ENCODE measurements around the gene LEKR1. TPM values are rescaled to one million over a fixed set of nuclear protein-coding genes. Genes with fewer than 3 reads are reported as not detected.

The LEKR1 gene
- total RNA-seq, 2 experiments from 2014 or later, result 0.68 to 0.81 TPM

DNA sequence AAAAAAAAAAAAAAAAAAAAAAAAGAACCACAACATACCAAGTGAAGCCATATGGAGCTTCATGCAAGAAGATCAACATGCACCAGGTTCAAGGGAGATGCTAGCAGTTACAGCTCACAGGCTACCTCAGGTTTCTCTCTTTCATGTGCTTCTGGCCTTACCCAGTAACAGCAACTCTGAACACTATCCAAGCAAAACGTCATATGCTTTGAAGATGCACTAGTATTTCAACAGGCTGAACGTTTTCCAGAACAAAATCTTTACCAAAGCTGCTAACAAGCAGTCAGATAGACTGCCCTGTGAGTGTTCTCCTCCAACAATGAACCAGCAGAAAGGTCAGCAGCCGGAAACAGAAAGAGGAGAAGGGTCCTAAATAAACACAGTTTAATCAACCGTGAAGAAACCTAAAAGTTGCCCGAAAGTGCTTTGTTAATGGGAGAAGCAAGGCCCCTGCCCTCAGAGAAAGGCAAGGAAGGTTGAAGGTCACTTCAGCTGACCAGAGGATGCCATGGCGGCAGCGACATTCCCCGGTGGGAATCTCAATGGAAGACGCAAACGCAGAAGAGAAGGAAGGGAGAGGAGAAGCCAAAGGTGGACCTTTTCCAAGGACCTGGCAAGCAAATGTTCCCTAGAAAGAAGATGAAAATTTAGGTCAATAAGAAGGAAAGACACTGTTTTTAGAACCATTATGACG, 253.7 kb downstream of the LEKR1 start:
- ChIA-PET CTCF (interaction anchor here (0.7 to 11.2 kb wide), 7 partner anchors 9 to 1036 kb away, joined by 3 to 301 read pairs (median 8); partner anchors contain the start of gene TIPARP), POLR2A (no interaction called here)
- Mint-ChIP-seq H3K4me1 (ENCODE audit: low read depth) (peaks cover 31% of the 10 kb centered on the region), H3K36me3 (ENCODE audit: low read depth) (no peaks in the 10 kb centered on the region), H3K4me3 (no peak overlapping the region), H3K27ac (no peak overlapping the region), H3K27me3 (ENCODE audit: low read depth) (no peaks in the 10 kb centered on the region), H3K9me3 (ENCODE audit: insufficient read depth) (no peaks in the 10 kb centered on the region)
- ATAC-seq (no peak), DNase-seq (no peak)

DNA sequence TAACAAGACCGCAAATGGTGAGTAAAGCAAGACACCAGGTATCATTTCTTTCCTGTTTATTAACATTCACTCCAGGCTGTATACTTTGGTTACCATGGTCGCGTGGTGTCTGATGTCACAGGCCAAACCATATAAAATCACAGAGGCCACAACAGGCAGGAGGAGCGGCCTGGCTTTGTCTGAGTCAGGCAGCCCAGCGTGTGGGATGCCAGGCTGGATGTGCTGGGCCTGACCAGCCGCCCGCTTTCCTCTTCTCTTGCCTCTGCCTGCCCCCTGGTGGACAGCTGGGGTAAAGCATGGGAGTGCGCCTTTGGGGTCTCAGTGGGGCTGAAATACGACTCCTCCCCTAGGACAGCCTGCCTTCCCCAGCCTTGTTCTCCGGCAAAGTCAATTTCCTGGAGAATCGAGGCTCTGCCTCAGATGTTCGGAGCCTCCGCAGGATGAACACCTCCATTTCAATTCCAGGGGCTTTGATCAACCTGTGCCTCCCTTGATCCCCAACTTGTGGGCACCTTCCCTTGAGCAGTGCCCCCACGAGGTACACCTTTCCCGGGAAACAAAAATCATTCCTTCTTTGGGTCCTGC, 255.6 kb downstream of the LEKR1 start:
- Mint-ChIP-seq H3K4me1 (ENCODE audit: low read depth) (peaks cover 27% of the 10 kb centered on the region), H3K27me3 (ENCODE audit: low read depth) (no peaks in the 10 kb centered on the region), H3K27ac (peak overlapping the region; percentile 53), H3K4me3 (no peak overlapping the region), H3K36me3 (ENCODE audit: low read depth) (no peaks in the 10 kb centered on the region), H3K9me3 (ENCODE audit: insufficient read depth) (no peaks in the 10 kb centered on the region)
- peak; percentile 95 for ATAC-seq
- peak; percentile 87 for DNase-seq
- ChIA-PET CTCF (interaction anchor here (0.7 to 11.2 kb wide), 28 partner anchors 7 to 1040 kb away, joined by 3 to 301 read pairs (median 4); partner anchors contain the start of genes SSR3 and TIPARP), POLR2A (interaction anchor here (1.1 to 1.6 kb wide), 4 partner anchors 24 to 407 kb away, joined by 3 to 12 read pairs (median 3); partner anchors contain the start of genes CCNL1 and TIPARP)

DNA sequence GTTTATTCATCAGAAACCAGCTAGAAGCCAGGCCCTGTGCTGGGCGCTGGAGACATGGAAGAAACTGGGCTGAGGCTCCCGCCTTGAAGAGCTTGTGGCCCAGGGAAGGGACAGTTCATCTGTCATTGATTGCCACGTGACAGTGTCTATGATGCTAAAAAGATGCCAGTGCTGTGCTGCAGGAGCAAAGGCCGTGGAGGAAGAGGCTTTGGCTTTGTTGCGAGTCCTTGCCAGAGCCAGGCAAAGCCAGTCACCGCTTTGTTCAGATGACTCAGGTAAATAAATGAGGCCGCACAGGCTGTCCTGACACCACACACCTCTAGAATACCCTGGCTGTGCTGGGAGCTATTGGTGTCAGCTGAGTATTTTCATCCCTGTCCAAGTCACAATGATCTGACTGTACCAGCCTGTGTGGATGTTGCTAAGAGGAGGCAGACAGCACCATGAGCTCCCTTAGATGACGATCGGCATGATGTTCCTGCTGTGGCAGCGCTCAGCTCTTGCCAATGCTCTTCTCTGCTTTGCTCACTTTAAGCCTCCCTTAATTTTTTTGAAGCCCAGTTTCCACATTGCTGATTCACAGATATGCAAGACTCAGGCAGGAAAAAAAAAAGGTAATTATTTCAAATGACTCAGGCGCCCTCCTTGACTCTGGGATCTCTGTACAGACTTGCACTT, 256.3 kb downstream of the LEKR1 start:
- no peaks in the 10 kb centered on the region for H3K27me3 Mint-ChIP-seq (ENCODE audit: low read depth)
- CTCF ChIA-PET, result interaction anchor here (0.6 to 11.2 kb wide), 26 partner anchors 10 to 928 kb away, joined by 3 to 301 read pairs (median 4); partner anchors contain the start of genes SSR3 and TIPARP
- peaks cover 33% of the 10 kb centered on the region for H3K4me1 Mint-ChIP-seq (ENCODE audit: low read depth)
- ATAC-seq (no peak), DNase-seq (no peak)
- no peak overlapping the region for H3K4me3 Mint-ChIP-seq
- POLR2A ChIA-PET, result interaction anchor here (1.2 to 1.6 kb wide), 2 partner anchors 78 to 407 kb away, joined by 3 to 12 read pairs; partner anchors contain the start of gene CCNL1
- H3K9me3 Mint-ChIP-seq (ENCODE audit: insufficient read depth), result no peaks in the 10 kb centered on the region
- no peaks in the 10 kb centered on the region for H3K36me3 Mint-ChIP-seq (ENCODE audit: low read depth)
- H3K27ac Mint-ChIP-seq, result peak overlapping the region; percentile 53

DNA sequence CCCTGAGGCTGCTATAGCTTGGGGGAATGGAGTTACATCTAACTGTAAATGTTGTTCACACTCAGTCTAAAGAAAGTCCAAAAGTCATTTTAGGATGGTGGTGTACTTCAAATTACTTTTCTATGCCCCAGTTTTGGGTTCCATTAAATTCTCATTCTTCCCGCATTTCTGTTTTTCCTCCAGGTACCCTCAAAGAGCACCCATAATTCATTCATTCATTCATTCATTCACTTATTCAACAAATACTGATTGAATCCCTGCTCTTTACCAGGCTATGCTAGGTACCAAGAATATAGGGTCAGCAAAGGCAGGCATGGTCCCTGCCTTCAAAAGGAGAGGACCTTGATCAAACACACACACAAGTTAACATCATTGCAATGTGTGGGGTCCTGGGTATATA, 257.7 kb downstream of the LEKR1 start:
- DNase-seq (no peak), ATAC-seq (no peak)
- Mint-ChIP-seq H3K9me3 (ENCODE audit: insufficient read depth) (no peaks in the 10 kb centered on the region), H3K36me3 (ENCODE audit: low read depth) (no peaks in the 10 kb centered on the region), H3K4me3 (no peak overlapping the region), H3K27ac (no peak overlapping the region), H3K4me1 (ENCODE audit: low read depth) (peaks cover 42% of the 10 kb centered on the region), H3K27me3 (ENCODE audit: low read depth) (no peaks in the 10 kb centered on the region)
- CTCF ChIA-PET, result interaction anchor here (4.0 to 11.2 kb wide), 2 partner anchors 9 to 48 kb away, joined by 37 to 301 read pairs; no protein-coding TSS in a partner anchor
- POLR2A ChIA-PET, result no interaction called here

DNA sequence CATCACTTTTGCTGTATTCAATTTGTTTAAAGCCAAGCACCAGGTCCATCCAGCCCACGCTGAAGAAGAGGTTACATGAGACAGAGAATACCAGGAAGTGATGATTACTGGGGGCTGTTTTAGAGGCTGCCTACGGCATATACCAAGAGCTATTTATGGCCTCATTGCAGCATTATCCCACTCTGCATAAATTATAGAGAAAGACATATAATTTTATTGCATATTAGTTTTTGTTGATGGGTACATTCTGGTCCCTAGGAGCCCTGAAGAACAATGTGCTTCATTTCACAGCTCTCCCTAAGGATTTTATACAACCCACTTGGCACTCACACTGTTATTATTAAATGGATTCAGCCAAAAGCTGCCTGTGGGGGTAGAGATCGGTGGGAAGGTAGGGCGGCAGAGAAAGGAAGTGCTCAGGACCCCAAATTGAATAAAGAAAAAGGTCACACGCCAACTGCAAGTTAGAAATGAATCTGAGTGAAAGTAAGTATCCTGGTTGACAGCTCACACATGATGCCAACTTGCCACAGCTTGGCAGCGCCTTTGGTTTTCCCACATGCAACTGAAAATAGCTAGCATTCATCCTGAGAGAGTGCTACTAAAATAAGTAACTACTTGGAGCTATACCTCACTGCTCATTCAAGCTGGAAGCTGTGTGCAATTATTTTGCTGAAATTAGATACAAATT, 260.1 kb downstream of the LEKR1 start:
- Mint-ChIP-seq H3K27me3 (ENCODE audit: low read depth) (no peaks in the 10 kb centered on the region), H3K9me3 (ENCODE audit: insufficient read depth) (no peaks in the 10 kb centered on the region), H3K4me3 (no peak overlapping the region), H3K27ac (no peak overlapping the region), H3K36me3 (ENCODE audit: low read depth) (no peaks in the 10 kb centered on the region), H3K4me1 (ENCODE audit: low read depth) (peaks cover 59% of the 10 kb centered on the region)
- CTCF ChIA-PET, result interaction anchor here (0.5 to 11.2 kb wide), 8 partner anchors 9 to 936 kb away, joined by 3 to 301 read pairs (median 4); partner anchors contain the start of gene TIPARP
- ATAC-seq (no peak), DNase-seq (no peak)
- POLR2A ChIA-PET, result interaction anchor here (1.0 kb wide), 2 partner anchors 49 to 74 kb away, joined by 3 to 6 read pairs; partner anchors contain the start of gene CCNL1

DNA sequence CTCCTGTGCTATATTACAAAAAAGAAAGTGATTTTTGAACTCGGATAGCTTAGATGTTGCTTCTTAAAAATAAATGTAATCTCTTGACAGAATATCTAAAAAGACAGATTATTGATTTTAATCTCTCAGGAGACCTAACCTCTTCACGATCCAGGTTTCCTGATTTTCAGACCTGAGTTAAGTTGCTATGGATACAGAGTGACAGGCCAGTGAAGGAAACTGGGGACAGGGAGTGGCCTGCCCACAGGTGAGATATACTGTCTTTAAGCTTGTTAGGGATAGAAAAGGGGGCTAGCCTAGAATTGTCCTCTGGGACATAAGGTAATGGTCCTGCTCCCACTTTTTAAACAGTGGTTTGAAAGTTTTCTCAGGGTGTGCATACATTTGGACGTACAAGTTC, 260.6 kb downstream of the LEKR1 start:
- Mint-ChIP-seq H3K4me1 (ENCODE audit: low read depth) (peaks cover 54% of the 10 kb centered on the region), H3K27ac (no peak overlapping the region), H3K9me3 (ENCODE audit: insufficient read depth) (no peaks in the 10 kb centered on the region), H3K36me3 (ENCODE audit: low read depth) (no peaks in the 10 kb centered on the region), H3K27me3 (ENCODE audit: low read depth) (no peaks in the 10 kb centered on the region), H3K4me3 (no peak overlapping the region)
- DNase-seq, result no peak
- ChIA-PET POLR2A (interaction anchor here (3.1 kb wide), 1 partner anchor 73 kb away, joined by 34 read pairs; the partner anchor contains the start of gene CCNL1), CTCF (interaction anchor here (0.8 to 11.2 kb wide), 7 partner anchors 10 to 936 kb away, joined by 3 to 301 read pairs (median 4); partner anchors contain the start of gene TIPARP)
- ATAC-seq, result no peak

DNA sequence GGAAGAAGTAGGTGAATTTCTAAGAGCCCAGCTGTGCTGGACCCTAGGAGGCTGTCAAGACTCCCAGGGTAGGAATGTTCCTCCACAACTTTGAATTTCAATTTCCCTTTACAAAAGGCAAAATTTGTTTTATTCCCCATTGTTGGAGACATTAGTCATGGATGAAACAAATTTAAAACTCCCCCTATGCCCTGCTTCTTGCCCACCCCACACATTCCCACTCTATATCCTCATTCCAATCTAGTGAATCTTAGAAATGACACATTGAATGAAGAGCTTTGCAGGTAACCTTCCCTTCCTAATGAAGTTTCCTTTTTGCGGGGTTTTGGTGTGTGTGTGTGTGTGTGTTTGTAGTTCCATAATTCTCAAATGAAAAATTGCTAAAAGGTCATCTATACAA, 261.2 kb downstream of the LEKR1 start:
- no peak overlapping the region for H3K4me3 Mint-ChIP-seq
- ATAC-seq, result no peak
- H3K27me3 Mint-ChIP-seq (ENCODE audit: low read depth), result no peaks in the 10 kb centered on the region
- POLR2A ChIA-PET, result interaction anchor here (1.1 to 3.5 kb wide), 4 partner anchors 21 to 73 kb away, joined by 3 to 69 read pairs (median 20); partner anchors contain the start of gene CCNL1
- H3K27ac Mint-ChIP-seq, result no peak overlapping the region
- no peak for DNase-seq
- CTCF ChIA-PET, result interaction anchor here (0.8 to 11.2 kb wide), 7 partner anchors 16 to 937 kb away, joined by 3 to 301 read pairs (median 13); partner anchors contain the start of gene TIPARP
- no peaks in the 10 kb centered on the region for H3K9me3 Mint-ChIP-seq (ENCODE audit: insufficient read depth)
- H3K36me3 Mint-ChIP-seq (ENCODE audit: low read depth), result no peaks in the 10 kb centered on the region
- H3K4me1 Mint-ChIP-seq (ENCODE audit: low read depth), result peaks cover 48% of the 10 kb centered on the region

DNA sequence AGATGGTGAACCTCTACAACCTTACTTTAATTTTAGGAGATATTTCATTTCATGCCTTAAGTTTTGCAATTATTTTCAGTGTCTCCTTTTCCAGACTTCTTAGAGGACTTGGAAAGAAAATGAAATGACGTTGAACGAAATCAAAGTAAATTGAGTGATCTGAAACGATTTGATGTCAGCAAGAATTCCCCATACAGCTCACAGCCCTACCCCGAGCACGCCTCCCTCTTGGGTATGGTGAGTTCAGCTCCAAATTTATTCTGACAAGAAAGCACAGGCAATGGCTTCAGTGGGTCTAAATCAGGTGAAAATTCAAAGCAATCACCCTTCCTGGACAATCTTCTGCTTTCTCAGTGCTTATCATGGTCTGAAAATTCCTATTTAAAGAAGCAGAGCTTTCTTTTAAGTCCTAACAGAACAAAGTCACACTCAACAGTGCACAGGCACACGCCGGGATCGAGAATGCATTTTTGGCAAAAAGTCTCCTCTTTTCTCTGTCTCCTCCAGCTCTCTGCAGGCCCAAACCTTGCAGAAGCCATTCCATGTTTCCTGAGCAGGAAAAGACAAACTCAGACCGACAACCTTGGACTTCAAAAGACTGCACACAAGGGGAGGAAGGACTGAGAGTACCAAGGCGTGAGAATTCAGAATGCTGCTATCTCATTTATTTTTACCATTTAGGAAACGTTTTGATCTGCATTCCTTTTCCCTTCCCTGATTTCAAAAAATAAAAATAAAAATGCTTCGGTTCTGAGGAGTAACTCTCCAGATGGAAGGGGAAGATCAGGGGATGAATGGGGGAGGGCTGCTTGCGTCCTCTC, 261.8 kb downstream of the LEKR1 start:
- peak overlapping the region; percentile 80 for H3K4me3 Mint-ChIP-seq
- ATAC-seq (no peak), DNase-seq (no peak)
- peaks cover 48% of the 10 kb centered on the region for H3K4me1 Mint-ChIP-seq (ENCODE audit: low read depth)
- H3K36me3 Mint-ChIP-seq (ENCODE audit: low read depth), result no peaks in the 10 kb centered on the region
- ChIA-PET CTCF (interaction anchor here (0.8 to 11.2 kb wide), 14 partner anchors 8 to 938 kb away, joined by 3 to 301 read pairs (median 4); partner anchors contain the start of genes SSR3 and TIPARP), POLR2A (interaction anchor here (0.6 to 3.5 kb wide), 15 partner anchors 14 to 931 kb away, joined by 3 to 69 read pairs (median 7); partner anchors contain the start of genes CCNL1, SSR3 and TIPARP)
- no peaks in the 10 kb centered on the region for H3K9me3 Mint-ChIP-seq (ENCODE audit: insufficient read depth)
- H3K27ac Mint-ChIP-seq, result peak overlapping the region; percentile 94
- H3K27me3 Mint-ChIP-seq (ENCODE audit: low read depth), result no peaks in the 10 kb centered on the region

DNA sequence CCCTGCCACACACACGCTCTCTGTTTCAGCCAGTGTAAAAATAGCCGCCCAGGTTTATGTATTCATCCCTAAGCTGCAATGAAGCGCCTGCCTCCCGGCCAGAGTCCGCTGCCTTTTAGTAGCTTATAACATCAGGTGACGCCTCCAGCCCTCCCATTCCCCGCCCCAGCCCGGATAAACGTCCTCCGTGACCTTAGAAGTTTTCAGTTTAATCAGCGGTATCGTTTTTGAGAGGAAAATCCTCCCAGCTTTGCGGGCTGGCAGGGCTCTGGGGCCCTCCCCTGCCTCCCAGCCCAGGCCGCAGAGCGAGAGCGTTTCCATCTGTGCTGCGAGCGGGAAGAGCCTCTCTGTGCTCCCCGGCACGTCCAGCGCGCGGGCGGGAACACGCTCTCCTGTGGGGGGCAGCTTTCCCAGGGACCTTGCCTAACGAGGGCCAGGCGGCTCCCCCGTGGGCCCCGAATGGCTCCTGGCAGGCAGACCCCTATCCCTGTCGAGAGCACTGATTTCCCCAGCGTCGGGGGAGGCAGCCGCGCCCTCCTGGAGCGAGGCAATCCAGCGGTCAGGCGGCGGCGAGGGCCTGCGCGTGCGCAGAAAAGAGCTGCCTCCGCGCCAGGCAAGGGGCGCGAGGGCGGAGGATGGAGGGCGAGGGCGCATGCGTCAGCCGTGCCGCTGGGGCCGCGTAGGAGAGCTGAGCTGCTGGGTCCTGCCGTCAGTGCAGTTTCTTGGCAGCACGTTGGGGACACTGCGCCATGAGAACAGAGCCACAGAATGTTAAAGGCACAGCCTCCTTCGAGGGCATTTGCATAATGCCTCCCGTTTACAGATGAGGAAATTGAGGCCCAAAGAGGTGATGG, 262.7 kb downstream of the LEKR1 start:
- ChIA-PET POLR2A (interaction anchor here (0.6 to 3.5 kb wide), 25 partner anchors 9 to 931 kb away, joined by 3 to 69 read pairs (median 5); partner anchors contain the start of genes CCNL1, SSR3 and TIPARP), CTCF (interaction anchor here (0.7 to 11.2 kb wide), 19 partner anchors 9 to 938 kb away, joined by 3 to 301 read pairs (median 4); partner anchors contain the start of genes CCNL1, SSR3 and TIPARP)
- Mint-ChIP-seq H3K9me3 (ENCODE audit: insufficient read depth) (no peaks in the 10 kb centered on the region), H3K4me3 (peak overlapping the region; percentile 80), H3K36me3 (ENCODE audit: low read depth) (no peaks in the 10 kb centered on the region), H3K4me1 (ENCODE audit: low read depth) (peaks cover 51% of the 10 kb centered on the region), H3K27me3 (ENCODE audit: low read depth) (no peaks in the 10 kb centered on the region), H3K27ac (peak overlapping the region; percentile 94)
- peak; percentile 95 for DNase-seq
- peak; percentile 96 for ATAC-seq

Data from activated CD8-positive, alpha-beta T cell treated with anti-CD3 and anti-CD28 coated beads, Interleukin-2, amount 10 ng/mL, durations not matched to agents 7 days and 5 days (primary cell).